Ramos (cell line): ENCODE results near the gene OR4F17.
"Not testable (repeated sequence)": the region's sequence is repeated elsewhere in the genome, so short reads cannot be mapped to it uniquely, and the experiment has no call there.

Experiments
- in situ Hi-C: fragments of 300-500 bp; cut with MboI; formaldehyde crosslinking; loops from one replicate; pipeline ENCODE4 v1.14.3; 2022; ENCODE audit warnings: low sequenced_read_pairs; ENCODE audit not compliant: unreplicated experiment

Gene OR4F17

DNA sequence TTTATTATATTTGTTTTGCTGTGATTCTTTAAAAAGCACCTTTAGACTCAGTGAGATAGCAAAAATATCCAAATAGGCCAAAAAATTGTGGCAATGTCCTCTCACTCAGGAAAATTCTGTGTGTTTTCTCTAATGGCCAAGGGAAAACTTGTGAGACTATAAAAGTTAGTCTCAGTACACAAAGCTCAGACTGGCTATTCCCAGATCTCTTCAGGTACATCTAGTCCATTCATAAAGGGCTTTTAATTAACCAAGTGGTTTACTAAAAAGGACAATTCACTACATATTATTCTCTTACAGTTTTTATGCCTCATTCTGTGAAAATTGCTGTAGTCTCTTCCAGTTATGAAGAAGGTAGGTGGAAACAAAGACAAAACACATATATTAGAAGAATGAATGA lies at the start of gene OR4F17:
Gene OR4F17 (plus strand): TSS at position 301 of the 400 bp plus-strand sequence. CDS start 3,575 bp downstream, outside the sequence.
- in situ Hi-C loops, result not testable (repeated sequence)

- in situ Hi-C loops, result not testable (repeated sequence)
Measured at GRCh38 chr19:70793-71192, 36.1 kb upstream of the OR4F17 start.

DNA sequence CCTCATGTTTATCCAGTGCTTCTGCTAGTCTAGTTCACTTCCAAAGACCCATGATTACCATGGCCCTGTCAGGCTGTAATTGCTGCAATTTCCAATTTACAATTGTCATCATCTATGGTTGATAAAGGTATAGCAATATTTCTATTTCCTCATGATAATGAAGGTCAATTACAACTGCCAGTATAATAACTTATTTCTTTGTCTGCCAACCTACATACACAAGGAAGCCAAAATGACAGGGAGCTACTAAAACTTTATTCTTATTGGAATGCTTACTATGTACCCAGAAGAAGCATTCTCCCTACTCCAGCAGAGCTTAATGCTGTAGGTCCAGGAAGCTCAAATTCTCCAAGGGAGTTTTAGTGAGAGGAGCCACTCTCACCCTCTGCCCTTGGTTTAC lies 24.0 kb upstream of the OR4F17 start:
- in situ Hi-C loops, result not testable (repeated sequence)

DNA sequence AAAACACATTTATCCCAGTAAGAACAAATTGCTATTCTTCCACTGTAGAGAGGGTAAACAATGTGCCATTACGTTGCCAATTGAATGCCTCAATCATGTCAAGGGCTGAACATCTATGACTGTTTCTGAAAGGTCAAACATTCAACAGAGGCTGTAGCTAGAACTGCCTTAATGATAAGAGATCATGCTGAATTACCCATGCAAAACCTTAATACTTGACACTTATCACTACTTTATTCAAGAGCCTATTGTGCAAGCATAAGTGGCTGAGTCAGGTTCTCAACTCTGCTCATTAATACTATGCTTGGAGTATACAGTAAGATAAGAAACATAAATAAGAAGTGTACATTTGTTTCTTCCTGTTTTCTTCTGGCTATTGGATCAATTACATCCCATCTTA lies 23.3 kb upstream of the OR4F17 start:
- in situ Hi-C loops, result not testable (repeated sequence)

GRCh38 chr19:90678-91077 lies 16.2 kb upstream of the OR4F17 start:
- in situ Hi-C loops, result not testable (repeated sequence)

DNA sequence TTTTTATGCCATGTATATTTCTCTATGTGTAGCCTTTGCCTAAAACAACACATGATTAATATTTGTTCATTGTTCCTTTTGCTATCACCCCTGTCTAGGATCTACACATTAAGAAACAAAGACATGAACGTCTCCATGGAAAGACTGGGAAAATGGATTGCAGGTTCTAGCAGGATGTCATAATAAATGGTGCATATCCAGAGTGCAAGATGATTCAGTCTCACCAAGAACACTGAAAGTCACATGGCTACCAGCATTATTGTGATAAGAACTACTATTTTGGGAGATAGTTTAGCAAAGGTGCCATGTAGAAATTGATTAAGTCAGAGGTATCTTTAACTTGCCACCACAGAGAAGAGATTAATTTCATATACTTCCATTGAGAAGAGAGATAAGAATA lies 12.1 kb upstream of the OR4F17 start:
- in situ Hi-C loops, result not testable (repeated sequence)

DNA sequence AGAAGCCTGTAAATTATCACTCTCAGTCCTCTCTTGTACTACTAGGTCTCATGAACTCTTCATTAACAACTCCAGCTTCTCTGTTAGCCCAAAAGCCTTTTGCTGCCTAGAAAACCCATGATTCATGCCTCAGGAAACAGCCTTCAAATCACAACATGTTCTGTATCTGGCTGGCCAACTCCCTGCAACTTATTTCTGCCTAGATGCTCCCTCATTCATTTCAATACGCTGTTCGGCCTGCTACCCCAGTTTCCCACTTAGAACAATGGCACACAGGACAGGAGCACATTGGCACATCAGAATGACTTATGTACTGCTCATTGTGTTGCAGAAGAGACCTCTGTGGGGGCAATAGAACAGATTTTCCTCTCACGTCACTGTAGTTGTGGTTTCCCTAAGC lies 9.3 kb upstream of the OR4F17 start:
- in situ Hi-C loops, result not testable (repeated sequence)

DNA sequence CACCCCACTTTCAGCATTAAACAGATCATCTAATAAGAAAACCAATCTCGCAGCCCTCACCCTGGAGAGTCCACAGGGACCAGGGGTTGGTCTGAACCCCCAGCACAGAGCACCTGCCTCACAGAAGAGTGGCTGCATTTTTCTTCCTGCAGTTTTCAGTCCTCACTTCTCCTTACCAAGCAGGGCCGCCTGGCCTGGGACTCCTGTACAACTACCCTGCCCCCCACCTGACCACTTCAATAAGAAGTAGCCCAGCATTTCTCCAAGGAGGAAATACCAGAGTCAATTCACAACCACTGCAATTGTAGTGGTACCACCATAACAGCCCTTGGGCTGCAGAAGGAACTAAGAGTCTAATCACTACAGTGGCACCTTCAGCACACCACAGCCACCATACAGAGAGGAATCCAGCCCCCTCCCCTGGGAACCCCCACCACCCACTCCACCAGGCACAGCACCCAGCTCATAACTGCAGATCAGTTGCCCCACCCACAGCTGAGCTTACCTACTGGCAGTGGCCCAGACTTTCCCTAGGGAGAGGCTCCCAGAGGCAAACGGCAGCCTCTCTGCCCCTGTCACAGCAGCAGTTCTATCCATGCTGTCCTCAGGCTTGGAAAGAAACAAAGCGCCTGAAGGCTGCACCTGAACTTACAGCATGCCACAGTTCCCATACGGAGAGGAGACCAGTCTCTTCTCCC lies 13.7 kb downstream of the OR4F17 start:
- in situ Hi-C loops, result not testable (repeated sequence)
